Sigmoid colon (tissue), 4 donors: ENCODE measurements around the gene POLR1A.

Experiments used
- EP300 ChIP-seq, 4 donors: sonication (generic); formaldehyde crosslinking; IDR thresholded peaks; one replicate each; pipeline ENCODE4 v1.6.1; 2017; ENCODE audit warnings: antibody characterized with exemption in 4 of 4
- TF ChIP-seq, protein P1 (sequence below), 4 experiments: fragments of 450-650 bp in 3 of 4; fragments of 200-600 bp in 1 of 4; IDR thresholded peaks; one replicate each; pipeline ENCODE4 v1.5.1; 2016 to 2019; ENCODE audit warnings: antibody characterized with exemption in 4 of 4, mild to moderate bottlenecking in 3 of 4, moderate library complexity in 2 of 4

DNA sequence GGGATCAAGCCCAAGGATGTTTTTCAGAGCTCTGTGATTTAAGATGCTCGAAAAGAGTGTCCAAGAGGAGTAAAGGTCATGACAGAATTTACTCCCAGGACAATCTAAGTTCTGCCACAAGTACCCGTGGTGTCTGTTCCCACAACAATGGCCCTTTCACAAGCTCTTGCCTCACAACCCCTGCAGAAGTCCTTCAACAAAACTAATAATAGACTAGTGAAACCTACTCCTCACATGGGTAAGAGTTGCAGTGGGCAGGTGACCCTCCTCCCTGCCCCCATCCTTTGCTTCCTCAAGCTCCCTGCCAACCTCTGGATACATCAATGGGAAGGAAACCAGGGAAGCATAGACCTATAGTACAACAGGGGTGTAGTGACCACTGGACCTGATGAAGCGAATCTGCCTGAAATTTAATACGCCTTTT lies 35.3 kb upstream of the POLR1A start:
- TF ChIP-seq, protein P1, sequence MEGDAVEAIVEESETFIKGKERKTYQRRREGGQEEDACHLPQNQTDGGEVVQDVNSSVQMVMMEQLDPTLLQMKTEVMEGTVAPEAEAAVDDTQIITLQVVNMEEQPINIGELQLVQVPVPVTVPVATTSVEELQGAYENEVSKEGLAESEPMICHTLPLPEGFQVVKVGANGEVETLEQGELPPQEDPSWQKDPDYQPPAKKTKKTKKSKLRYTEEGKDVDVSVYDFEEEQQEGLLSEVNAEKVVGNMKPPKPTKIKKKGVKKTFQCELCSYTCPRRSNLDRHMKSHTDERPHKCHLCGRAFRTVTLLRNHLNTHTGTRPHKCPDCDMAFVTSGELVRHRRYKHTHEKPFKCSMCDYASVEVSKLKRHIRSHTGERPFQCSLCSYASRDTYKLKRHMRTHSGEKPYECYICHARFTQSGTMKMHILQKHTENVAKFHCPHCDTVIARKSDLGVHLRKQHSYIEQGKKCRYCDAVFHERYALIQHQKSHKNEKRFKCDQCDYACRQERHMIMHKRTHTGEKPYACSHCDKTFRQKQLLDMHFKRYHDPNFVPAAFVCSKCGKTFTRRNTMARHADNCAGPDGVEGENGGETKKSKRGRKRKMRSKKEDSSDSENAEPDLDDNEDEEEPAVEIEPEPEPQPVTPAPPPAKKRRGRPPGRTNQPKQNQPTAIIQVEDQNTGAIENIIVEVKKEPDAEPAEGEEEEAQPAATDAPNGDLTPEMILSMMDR (IDR thresholded peaks at IDR 0.05), result no peak
- TF ChIP-seq EP300 (IDR thresholded peaks at IDR 0.05), result no peak
